NCI-H460 (cell line): ENCODE measurements around the gene MAP3K5. TPM values are rescaled to one million over a fixed set of nuclear protein-coding genes. Genes with fewer than 3 reads are reported as not detected.
"Not testable (repeated sequence)": the region's sequence is repeated elsewhere in the genome, so short reads cannot be mapped to it uniquely, and the experiment has no call there.

Experiments used
- DNase-seq: peaks from one replicate; pipeline ENCODE4 v3.0.0-alpha.2; 2016; ENCODE audit warnings: low read depth; ENCODE audit errors: extremely low read depth
- total RNA-seq: library from RNA; depleted of rRNA; stranded (reverse); fragments of >200 nt; shearing (Covaris generic); gene quantifications from 2 replicates; pipeline ENCODE4 v1.2.3, GENCODE V29; 2014

The MAP3K5 gene
- total RNA-seq, 1 experiment from 2014 or later: 6.8 TPM

- peak; percentile 19 for DNase-seq
Observed at GRCh38 chr6:136791296-136792094, 782 bp downstream of the MAP3K5 start.

GRCh38 chr6:136790411-136791295 is 1.6 kb downstream of the MAP3K5 start:
- DNase-seq: no peak

GRCh38 chr6:136789440-136789839 is 2.8 kb downstream of the MAP3K5 start:
- not testable (repeated sequence) for DNase-seq

GRCh38 chr6:136788069-136788902 is 4.0 kb downstream of the MAP3K5 start:
- no peak for DNase-seq

GRCh38 chr6:136787726-136788068 is 4.6 kb downstream of the MAP3K5 start:
- no peak for DNase-seq

- no peak for DNase-seq
Observed at GRCh38 chr6:136786658-136787057, 5.6 kb downstream of the MAP3K5 start.

- no peak for DNase-seq
Observed at GRCh38 chr6:136784910-136785746, 7.1 kb downstream of the MAP3K5 start.

- DNase-seq: no peak
Observed at GRCh38 chr6:136784271-136784664, 8.0 kb downstream of the MAP3K5 start.

GRCh38 chr6:136783495-136784270 is 8.6 kb downstream of the MAP3K5 start:
- DNase-seq: no peak

- no peak for DNase-seq
Observed at GRCh38 chr6:136783021-136783420, 9.3 kb downstream of the MAP3K5 start.

GRCh38 chr6:136782021-136782770 is 10.1 kb downstream of the MAP3K5 start:
- DNase-seq: no peak

GRCh38 chr6:136780972-136781371 is 11.3 kb downstream of the MAP3K5 start:
- DNase-seq: no peak

- DNase-seq: no peak
Observed at GRCh38 chr6:136779682-136780081, 12.6 kb downstream of the MAP3K5 start.

- DNase-seq: no peak
Observed at GRCh38 chr6:136777651-136778050, 14.6 kb downstream of the MAP3K5 start.

- DNase-seq: no peak
Observed at GRCh38 chr6:136775548-136775947, 16.7 kb downstream of the MAP3K5 start.

- DNase-seq: no peak
Observed at GRCh38 chr6:136775081-136775480, 17.2 kb downstream of the MAP3K5 start.

- DNase-seq: peak; percentile 20
Observed at GRCh38 chr6:136774228-136775041, 17.8 kb downstream of the MAP3K5 start.

- no peak for DNase-seq
Observed at GRCh38 chr6:136773473-136773796, 18.8 kb downstream of the MAP3K5 start.
